Activated gamma-delta T cell treated with Interleukin-2 at 50 U/mL for 16 hours (primary cell): ENCODE results near the gene NFIL3.
"Not testable (repeated sequence)": the region's sequence is repeated elsewhere in the genome, so short reads cannot be mapped to it uniquely, and the experiment has no call there.

ENCODE experiments used
- DNase-seq: peaks from one replicate; pipeline ENCODE4 v3.0.0-alpha.2; 2020

Gene NFIL3

DNA sequence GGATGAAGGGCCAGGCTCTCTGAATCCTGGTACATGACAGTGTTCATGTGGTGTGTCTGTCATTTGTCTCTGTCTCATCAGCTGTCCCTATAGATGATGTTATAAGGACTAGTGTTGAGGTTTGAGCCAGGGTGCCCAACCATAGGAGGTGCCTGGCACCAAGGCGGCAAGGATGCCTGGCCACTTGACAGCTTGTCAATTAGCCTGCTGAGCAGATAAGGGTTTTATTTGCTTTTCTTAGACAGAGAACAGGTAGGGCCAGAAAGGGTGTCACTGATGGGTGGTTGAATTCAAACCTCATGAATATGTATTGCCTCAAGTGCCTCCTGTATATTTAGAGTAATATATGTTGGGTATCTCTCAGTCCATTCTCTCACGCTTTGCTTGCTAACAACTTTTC is 31.8 kb downstream of the NFIL3 start:
- DNase-seq: no peak

- DNase-seq: no peak
These were observed 32.2 kb downstream of the NFIL3 start for GRCh38 chr9:91391412-91391811.

DNA sequence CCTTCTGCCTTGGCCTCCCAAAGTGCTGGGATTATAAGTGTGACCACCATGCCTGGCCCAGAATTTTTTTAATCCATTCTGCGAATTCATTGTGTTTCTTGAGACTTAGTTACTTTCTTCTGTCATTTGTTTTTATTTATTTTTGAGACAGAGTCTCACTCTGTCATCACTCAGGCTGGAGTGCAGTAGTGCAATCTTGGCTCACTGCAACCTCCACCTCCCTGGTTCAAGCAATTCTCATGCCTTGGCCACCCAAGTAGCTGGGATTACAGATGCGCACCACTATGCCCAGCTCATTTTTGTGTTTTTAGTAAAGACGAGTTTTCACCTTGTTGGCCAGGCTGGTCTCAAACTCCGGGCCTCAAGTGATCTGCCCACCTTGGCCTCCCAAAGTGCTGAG is 33.9 kb downstream of the NFIL3 start:
- DNase-seq: not testable (repeated sequence)

DNA sequence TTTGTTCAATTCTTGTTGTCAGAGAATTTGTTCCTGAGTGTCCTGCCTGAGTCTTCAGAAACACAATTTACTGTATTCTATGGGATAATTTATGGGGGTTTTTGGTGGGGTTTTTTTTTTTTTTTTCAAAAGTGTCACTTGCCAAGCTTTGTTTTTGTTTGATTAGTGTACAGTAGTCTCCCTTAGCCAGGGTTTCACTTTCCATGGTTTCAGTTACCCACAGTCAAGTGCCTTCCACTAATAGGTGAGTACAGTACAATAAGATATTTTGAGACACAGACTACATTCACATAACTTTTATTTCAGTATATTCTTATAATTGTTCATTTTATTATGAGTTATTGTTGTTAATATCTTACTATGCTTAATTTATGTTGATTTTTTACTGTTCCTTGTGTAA is 36.9 kb downstream of the NFIL3 start:
- no peak for DNase-seq

GRCh38 chr9:91384954-91385353 is 38.7 kb downstream of the NFIL3 start:
- no peak for DNase-seq

DNA sequence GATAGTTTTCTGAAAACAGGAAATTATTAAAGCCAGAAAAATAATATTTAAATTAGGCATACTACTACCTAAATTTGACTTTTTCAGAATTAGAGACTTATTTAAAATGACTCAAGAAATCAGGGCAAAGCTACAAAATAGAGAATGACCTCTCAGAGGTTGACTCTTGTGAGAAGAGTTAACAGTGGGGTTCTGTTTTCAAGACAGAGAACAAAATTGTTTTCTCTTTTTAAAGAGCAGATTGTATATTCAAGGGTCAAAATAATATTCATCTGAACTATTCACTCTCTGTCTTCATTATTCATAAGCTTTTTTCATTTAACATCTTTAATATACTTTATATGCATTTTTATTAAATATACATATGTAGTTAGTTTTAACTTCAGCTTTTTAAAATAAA is 40.1 kb downstream of the NFIL3 start:
- DNase-seq: no peak

DNA sequence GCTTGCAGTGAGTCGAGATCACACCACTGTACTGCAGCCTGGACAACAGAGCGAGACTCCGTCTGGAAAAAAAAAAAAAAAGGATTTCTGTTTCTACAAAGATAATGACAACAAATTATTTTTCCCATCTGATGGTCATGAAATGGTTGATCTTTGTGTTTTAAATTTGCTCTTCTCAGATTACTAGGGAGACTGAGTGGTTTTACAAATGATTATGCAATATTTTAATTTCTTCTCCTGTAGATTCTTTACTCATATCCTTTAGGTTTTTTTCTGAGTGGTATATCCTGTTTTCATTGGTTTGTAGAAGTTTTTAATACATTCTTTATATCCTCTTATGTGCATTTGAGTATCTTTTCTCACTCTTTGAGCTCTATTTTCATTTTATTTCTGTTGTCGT is 41.3 kb downstream of the NFIL3 start:
- DNase-seq: no peak

- no peak for DNase-seq
These were observed 44.2 kb downstream of the NFIL3 start for GRCh38 chr9:91379426-91379825.

DNA sequence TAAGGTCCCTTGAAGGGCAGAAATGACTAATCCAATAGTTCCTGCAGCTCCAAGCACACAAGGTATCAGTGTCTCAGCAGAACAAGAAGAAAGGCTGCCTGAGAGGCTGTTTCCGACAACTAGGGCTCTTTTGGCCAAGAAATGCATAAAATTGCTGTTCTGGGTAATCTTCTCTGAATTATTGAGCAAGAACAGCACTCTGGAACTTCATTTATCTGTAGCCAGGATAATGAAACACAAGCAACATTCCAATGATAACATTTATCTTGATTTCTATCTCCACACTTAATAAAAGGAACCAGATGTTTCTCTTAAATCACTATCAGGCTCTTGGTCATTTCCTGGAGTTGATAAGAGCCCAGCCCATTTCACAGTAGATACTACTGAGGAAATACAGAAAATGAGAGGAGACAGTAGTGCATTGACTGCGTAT is 44.9 kb downstream of the NFIL3 start:
- no peak for DNase-seq

DNA sequence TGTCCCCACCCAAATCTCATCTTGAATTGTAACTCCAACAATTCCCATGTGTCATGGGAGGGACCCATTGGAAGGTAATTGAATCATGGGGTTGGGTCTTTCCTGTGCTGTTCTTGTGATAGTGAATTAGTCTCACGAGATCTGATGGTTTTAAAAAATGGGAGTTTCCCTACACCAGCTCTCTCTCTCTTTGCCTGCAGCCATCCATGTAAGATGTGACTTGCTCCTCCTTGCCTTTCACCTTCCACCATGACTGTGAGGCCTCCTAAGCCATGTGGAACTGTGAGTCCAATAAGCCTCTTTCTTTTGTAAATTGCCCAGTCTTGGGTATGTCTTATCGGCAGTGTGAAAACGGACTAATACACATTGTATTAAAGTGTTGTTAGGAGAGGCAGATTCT is 45.6 kb downstream of the NFIL3 start:
- not testable (repeated sequence) for DNase-seq

- no peak for DNase-seq
These were observed 47.4 kb downstream of the NFIL3 start for GRCh38 chr9:91376239-91376638.

- no peak for DNase-seq
These were observed 48.7 kb downstream of the NFIL3 start for GRCh38 chr9:91374939-91375338.

DNA sequence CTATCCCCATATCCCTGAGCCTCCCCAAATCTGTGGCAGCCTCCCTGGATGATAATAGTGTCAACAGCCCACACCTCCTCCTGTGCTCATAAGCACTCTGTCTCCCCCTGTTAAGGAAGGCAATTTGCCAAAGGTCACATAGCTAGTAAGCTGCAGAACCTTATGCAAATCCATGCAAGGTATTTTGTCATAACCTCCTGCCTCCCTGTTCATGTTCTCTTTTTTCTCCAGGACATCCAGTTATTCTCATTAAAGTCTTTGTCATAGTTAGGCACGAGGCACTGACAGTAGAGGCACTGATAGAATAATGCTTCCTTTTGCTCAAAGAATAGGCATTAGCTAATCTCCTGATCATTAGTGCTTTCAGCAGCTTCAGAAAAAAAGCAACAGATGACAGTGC is 51.7 kb downstream of the NFIL3 start:
- DNase-seq: no peak

GRCh38 chr9:91370006-91370405 is 53.6 kb downstream of the NFIL3 start:
- DNase-seq: not testable (repeated sequence)

GRCh38 chr9:91364702-91365101 is 58.9 kb downstream of the NFIL3 start:
- no peak for DNase-seq

DNA sequence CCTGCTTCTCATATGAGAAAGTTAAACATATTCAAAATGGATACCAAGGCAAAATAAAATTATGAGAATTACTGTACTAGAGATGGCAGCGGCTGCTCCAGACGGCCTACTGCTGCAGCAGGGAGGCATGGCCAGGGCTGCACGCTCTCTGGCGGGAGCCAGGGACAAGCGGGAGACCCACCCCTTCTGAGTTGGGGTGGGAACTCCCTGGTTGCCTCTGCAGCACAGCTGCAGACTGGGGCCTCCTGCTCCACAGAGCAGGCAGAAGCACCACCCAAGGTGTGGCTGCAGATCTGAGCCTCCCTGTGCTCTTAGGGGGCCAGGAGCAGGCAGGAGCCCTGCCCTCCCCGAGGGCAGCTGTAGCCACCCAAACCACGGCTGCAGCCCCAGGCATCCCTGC is 59.6 kb downstream of the NFIL3 start:
- DNase-seq: no peak

- no peak for DNase-seq
These were observed 61.5 kb downstream of the NFIL3 start for GRCh38 chr9:91362051-91362611.

DNA sequence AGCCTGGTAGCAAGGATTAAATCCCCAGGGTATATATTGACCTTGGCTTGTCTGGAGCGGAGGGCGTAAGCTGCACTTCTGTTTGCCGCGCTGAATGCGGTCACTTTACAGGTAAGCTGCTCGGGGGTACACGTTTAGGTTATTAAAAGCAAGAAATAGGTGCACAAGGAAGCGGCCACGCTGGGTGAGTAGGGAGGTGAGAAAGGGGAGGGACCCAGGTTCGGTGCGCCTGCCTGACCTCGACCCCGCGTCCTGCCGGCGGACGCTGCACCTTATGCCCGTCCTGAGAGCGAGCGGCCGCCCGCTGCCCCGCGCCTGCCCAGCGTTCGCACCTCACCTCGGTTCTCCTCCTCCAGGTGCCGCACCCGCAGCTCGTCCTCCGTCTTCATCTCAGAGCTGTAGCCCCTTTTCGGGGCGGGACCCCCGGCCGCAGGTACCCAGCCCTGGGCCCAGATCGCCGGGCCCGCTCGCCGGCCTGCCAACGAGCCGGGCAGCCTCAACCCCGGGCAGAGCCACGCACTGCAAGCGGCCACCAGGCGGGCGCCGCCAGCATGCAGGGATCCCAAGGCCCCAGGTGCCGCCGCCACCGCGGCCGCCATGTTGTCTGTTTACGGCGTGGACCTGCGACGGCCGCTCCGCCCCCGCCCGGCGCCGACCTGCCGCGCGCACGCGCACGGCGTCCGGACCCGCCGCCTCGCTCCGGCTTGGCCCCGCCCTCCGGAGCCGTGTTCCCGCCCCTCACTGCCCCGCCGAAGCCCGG is 62.2 kb downstream of the NFIL3 start, which contains the start of gene AUH:
TSS of gene AUH (minus strand) at position 628 of the 760 bp plus-strand sequence. CDS start at position 599, 29 bp downstream.
- DNase-seq: peak; percentile 80

DNA sequence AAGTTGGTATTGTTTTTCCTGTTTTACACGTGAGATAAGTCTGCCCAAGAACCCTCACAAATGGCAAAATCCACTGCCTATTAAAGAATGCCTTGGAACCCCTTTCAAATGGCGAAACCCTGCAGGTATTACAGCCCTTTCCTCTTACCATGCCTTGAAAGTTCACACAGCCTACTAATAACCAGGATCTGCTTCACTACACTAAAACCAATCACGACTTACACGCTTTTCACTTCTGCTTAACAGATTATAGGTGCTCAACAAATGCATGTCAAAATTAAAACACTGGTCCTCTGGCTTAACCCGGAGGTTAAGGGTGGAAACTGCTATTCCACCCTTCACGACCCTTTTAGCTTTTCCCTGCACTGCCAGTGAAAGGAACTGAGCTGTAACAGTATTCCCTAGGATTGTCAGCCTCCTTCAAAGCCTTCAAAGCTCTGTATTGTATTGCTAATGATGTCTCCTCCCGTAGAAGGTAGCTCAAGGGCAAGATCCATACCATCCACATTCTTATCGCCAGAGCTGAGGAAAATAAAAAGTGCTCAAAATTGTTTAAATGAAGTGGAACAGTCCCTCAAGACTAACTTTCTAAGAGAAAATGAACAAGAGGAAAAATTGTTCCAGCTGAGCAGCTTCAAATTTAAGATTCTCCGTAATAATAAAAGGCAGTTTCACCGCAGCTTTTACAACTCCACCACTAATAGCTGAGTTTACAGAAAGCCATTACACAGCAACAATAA is 62.9 kb downstream of the NFIL3 start:
- no peak for DNase-seq

GRCh38 chr9:91359734-91360470 is 63.7 kb downstream of the NFIL3 start:
- no peak for DNase-seq

- DNase-seq: no peak
These were observed 64.5 kb downstream of the NFIL3 start for GRCh38 chr9:91359083-91359482.
